Naive thymus-derived CD8-positive, alpha-beta T cell (primary cell): ENCODE measurements around the gene CCN2. TPM values are rescaled to one million over a fixed set of nuclear protein-coding genes. Genes with fewer than 3 reads are reported as not detected.

Experiments
- ATAC-seq, 2 donors: fragments of 150-1000 bp; cut with Tn5 transposase in 1 of 2; sonication (Bioruptor Pico), chemical (Tn5 transposase) in 1 of 2; 1 replicate in 1 of 2; 2 replicates in 1 of 2; pipeline ENCODE4 v1.10.0; 2021; ENCODE audit warnings: mild to moderate bottlenecking in 2 of 2, moderate library complexity in 2 of 2
- POLR2A ChIA-PET: fragments of 350-600 bp; sonication (Branson Sonifier 250); formaldehyde crosslinking; loops from one replicate; lab custom pipeline; 2021; ENCODE audit warnings: antibody characterized with exemption; lab: Charles Lee
- DNase-seq, 10 donors: peaks; one replicate each; pipeline versions ENCODE4 v3.0.0 to v3.0.0-alpha.2; 2020 to 2022
- H3K27ac Mint-ChIP-seq, 10 donors: one replicate each; pipeline ENCODE4 v1.8.0; 2020 to 2022; ENCODE audit warnings: mild to moderate bottlenecking in 10 of 10, mixed read lengths in 10 of 10, moderate library complexity in 4 of 10, inconsistent platforms in 1 of 10
- H3K27me3 Mint-ChIP-seq, 5 donors: one replicate each; pipeline ENCODE4 v1.8.0; 2021 to 2022; ENCODE audit warnings: mixed read lengths in 5 of 5
- H3K36me3 Mint-ChIP-seq, 3 donors: one replicate each; pipeline ENCODE4 v1.8.0; 2020 to 2022; ENCODE audit warnings: mixed read lengths in 3 of 3, mild to moderate bottlenecking in 2 of 3, inconsistent platforms in 1 of 3
- H3K4me1 Mint-ChIP-seq, 4 donors: one replicate each; pipeline ENCODE4 v1.8.0; 2021 to 2022; ENCODE audit warnings: mixed read lengths in 4 of 4
- H3K4me3 Mint-ChIP-seq, 10 donors: one replicate each; pipeline ENCODE4 v1.8.0; 2020 to 2022; ENCODE audit warnings: mild to moderate bottlenecking in 10 of 10, mixed read lengths in 10 of 10, moderate library complexity in 6 of 10, inconsistent platforms in 1 of 10
- H3K9me3 Mint-ChIP-seq, 9 donors: one replicate each; pipeline ENCODE4 v1.8.0; 2020 to 2022; ENCODE audit warnings: mixed read lengths in 9 of 9, mild to moderate bottlenecking in 3 of 9, inconsistent platforms in 1 of 9, moderate library complexity in 1 of 9
- polyA plus RNA-seq, 3 donors: library from polyadenylated mRNA; unstranded; fragments of 300-500 nt; fragmentation: Illumina TruSeq; gene quantifications; one replicate each; pipeline ENCODE4 v1.2.3, GENCODE V29; 2021
- total RNA-seq, 8 experiments: library from RNA in 2 of 8; stranded (reverse) in 2 of 8; gene quantifications; one replicate each; pipeline ENCODE4 v1.2.3 and lab custom pipeline; 2021 to 2026

The CCN2 gene, protein sequence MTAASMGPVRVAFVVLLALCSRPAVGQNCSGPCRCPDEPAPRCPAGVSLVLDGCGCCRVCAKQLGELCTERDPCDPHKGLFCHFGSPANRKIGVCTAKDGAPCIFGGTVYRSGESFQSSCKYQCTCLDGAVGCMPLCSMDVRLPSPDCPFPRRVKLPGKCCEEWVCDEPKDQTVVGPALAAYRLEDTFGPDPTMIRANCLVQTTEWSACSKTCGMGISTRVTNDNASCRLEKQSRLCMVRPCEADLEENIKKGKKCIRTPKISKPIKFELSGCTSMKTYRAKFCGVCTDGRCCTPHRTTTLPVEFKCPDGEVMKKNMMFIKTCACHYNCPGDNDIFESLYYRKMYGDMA
- total RNA-seq (under 1 TPM in 1 of 2 experiments, not detected in 1; 0.41 TPM), polyA plus RNA-seq (not detected), total RNA-seq (lab: John Stamatoyannopoulos, UW) (0 to 0.09 (median 0) reads per million in 6 experiments)

DNA sequence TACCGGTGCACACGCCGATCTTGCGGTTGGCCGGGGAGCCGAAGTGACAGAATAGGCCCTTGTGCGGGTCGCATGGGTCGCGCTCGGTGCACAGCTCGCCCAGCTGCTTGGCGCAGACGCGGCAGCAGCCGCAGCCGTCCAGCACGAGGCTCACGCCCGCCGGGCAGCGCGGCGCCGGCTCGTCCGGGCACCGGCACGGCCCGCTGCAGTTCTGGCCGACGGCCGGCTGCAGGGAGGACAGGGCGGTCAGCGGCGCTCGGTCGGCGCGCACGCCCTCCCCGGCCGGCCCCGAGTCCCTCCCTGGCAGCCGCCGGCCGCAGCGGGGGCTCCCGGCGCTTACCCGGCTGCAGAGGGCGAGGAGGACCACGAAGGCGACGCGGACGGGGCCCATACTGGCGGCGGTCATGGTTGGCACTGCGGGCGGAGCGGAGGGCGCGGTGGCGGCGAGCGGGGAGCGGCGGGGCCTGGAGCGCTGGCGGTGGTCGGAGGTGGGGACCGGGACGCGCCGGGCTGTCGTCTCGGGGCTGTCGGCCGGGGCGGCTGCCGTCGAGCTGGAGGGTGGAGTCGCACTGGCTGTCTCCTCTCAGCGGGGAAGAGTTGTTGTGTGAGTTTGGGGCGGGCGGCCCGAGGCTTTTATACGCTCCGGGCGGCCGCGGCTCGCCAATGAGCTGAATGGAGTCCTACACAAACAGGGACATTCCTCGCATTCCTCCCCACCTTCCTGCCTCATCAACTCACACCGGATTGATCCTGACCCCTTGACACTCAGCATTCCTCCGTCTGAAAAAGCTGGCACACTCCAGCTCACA is at the start of gene CCN2:
CCN2 (minus strand) TSS at position 606 of the 809 bp plus-strand sequence; CDS start at position 406, 200 bp downstream.
- H3K4me1 Mint-ChIP-seq = peaks cover 7 to 14% (median 10%) of the 10 kb centered on the region in 4 donors
- POLR2A ChIA-PET = no interaction called here
- H3K36me3 Mint-ChIP-seq = peaks cover 0 to 2% (median 2%) of the 10 kb centered on the region in 3 donors
- H3K9me3 Mint-ChIP-seq = no peaks in the 10 kb centered on the region
- ATAC-seq (peak; percentile 34 to 57), DNase-seq (no peak)
- peak within 1 kb of the TSS; percentile 74 to 89 (median 85) for H3K4me3 Mint-ChIP-seq
- peak within 1 kb of the TSS in 1 of 10 donors; percentile 86 for H3K27ac Mint-ChIP-seq
- H3K27me3 Mint-ChIP-seq = peaks cover 45 to 96% (median 67%) of the 10 kb centered on the region in 5 donors

DNA sequence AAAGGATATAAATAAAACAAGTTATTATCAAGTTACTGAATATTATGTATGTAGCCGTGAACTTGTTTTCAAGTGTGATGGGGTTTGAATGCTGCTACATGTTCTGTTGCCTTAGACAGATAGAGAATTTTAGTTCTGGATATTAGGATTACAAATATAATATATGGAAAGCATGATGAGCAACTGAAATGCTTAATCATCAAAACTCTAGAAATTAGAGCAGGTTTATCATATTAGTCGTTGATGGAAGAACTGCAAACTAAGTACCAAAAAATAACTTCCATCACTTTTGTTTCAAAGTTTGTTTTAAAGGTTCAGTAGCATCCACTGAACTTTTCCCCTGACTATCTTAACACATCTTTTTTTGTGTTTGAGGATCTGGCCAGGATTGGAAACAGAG is 49.1 kb upstream of the CCN2 start:
- Mint-ChIP-seq H3K36me3 (no peaks in the 10 kb centered on the region), H3K9me3 (peaks cover 0 to 13% (median 7%) of the 10 kb centered on the region in 9 donors), H3K4me1 (peaks cover 0 to 4% (median 0%) of the 10 kb centered on the region in 4 donors), H3K27me3 (peaks cover 0 to 2% (median under 1%) of the 10 kb centered on the region in 5 donors), H3K4me3 (no peak overlapping the region), H3K27ac (no peak overlapping the region)
- ATAC-seq = no peak
- POLR2A ChIA-PET = no interaction called here
- no peak for DNase-seq

DNA sequence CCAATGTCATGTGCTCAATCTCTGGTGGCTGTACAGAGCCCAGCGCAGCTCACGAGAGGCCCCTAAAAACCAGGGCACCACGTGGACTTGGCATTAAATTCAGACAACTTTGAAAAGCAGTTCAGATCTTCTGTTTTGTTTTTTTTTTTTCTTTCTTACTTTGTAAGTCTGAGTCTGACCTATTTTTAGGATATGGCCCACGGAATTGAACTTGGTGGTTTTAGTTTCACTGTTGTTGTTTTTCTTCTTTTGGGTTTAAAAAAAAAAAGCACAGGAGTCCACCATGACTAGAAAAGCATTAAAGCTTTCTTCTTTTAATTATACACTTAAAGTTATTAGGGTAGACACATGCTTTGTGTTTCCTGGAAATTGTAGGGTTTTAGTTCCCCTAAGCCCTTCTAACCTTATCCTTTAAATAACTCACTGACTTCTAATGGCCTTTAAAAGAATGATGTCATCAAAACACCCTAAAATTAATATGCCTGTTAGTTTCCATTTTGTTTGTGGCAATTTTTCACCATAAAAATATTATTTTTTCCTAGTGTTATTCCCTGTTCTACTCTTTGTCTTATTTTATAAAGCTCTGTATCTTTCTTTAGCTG is 48.5 kb upstream of the CCN2 start:
- Mint-ChIP-seq H3K36me3 (no peaks in the 10 kb centered on the region), H3K27me3 (peaks cover 0 to 3% (median 0%) of the 10 kb centered on the region in 5 donors), H3K9me3 (peaks cover 0 to 13% (median 7%) of the 10 kb centered on the region in 9 donors), H3K4me1 (peaks cover 0 to 4% (median 0%) of the 10 kb centered on the region in 4 donors), H3K27ac (no peak overlapping the region), H3K4me3 (no peak overlapping the region)
- ATAC-seq = no peak
- no peak for DNase-seq
- POLR2A ChIA-PET = no interaction called here

DNA sequence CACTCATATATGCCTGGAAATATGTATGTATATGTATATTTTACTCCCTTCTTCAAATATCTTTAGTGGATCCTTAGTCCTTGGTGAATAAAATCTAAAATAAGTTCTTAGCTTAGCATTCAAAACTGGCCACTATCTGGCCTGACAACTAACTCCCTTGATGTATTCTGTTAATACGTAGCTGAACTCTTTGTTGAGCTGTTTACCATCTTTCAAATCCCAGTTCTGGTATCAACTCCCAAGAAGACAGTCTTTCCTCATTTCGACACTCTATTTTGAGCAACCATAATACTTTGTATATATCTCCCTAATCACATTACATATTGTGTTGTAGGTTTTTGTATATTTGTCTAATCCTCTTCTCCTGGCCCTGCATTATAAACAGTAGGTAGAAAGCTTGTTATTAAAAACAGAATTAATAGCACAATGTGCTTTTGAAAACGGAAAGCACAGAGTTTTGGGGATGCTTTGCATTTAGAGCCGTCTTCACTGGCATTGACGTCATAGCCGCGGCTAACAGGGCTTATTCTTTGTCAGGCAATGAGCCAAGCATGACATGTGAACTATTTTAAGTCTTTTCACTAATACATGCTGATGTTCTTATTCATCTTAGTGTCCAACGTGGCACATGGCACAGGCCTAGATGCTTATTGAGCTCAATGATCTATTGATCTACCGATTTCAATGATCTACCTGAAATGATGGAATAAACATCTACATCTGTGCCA is 47.2 kb upstream of the CCN2 start:
- peaks cover 0 to 3% (median 0%) of the 10 kb centered on the region in 5 donors for H3K27me3 Mint-ChIP-seq
- no peaks in the 10 kb centered on the region for H3K36me3 Mint-ChIP-seq
- ATAC-seq = no peak
- no peak overlapping the region for H3K27ac Mint-ChIP-seq
- no peak for DNase-seq
- POLR2A ChIA-PET = no interaction called here
- peaks cover 0 to 4% (median 0%) of the 10 kb centered on the region in 4 donors for H3K4me1 Mint-ChIP-seq
- peaks cover 0 to 8% (median 1%) of the 10 kb centered on the region in 9 donors for H3K9me3 Mint-ChIP-seq
- no peak overlapping the region for H3K4me3 Mint-ChIP-seq

DNA sequence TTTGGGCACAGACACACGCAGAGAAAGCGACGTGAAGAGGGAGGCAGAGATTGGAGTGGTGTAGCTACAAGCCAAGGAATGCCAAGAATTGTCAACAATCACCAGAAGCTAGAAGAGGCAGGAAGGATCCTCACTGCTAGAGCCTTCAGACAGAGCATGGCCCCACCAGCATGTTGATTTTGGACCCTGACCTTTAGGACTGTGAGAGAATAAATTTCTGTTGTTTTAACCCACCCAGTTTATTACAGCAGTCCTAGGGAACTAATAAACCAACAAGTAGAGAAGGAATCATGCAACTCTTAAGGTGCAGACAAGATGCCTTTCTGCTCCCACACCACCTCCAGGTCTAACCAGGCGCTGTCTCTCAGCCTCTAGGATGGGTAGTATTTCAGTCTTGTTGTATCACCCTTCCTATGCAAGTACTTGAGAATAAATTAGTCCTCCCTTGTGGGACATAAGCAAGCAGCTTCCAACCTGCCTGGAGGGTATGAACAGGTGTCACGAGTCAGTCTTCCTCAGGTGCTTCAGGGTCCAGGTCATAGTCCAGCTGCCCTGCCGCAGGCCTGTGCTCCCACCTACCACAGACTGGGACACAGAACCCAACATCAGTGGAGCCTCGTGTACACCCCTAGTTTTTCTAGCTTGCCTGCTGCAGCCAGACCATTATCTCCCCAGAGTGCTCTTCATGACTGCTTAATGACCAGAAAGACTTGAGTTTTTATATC is 46.4 kb upstream of the CCN2 start:
- ATAC-seq (no peak), DNase-seq (no peak)
- POLR2A ChIA-PET = no interaction called here
- no peak overlapping the region for H3K27ac Mint-ChIP-seq
- no peak overlapping the region for H3K4me3 Mint-ChIP-seq
- no peaks in the 10 kb centered on the region for H3K36me3 Mint-ChIP-seq
- peaks cover 0 to 4% (median 0%) of the 10 kb centered on the region in 4 donors for H3K4me1 Mint-ChIP-seq
- H3K9me3 Mint-ChIP-seq = peaks cover 0 to 8% (median 0%) of the 10 kb centered on the region in 9 donors
- peaks cover 0 to 3% (median 0%) of the 10 kb centered on the region in 5 donors for H3K27me3 Mint-ChIP-seq

DNA sequence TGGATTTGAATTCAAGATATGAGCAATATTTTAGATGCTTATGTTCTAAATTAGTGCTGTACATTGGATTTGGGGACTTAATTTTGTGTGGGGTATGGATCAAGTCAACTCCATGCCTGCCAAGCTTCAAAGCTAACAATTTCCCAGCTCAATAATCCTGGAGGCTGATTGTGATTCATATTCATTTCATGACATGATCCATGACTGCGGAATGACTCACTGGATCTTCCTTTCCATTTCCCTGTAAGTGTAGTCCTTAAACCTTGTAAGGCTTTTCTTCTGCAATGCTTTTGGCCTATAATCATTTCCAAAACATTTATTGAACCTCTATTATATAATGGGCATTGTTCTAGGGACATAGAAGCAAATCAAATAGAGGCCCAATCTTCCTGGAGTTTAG is 44.7 kb upstream of the CCN2 start:
- peaks cover 0 to 5% (median 0%) of the 10 kb centered on the region in 9 donors for H3K9me3 Mint-ChIP-seq
- no peaks in the 10 kb centered on the region for H3K36me3 Mint-ChIP-seq
- POLR2A ChIA-PET = no interaction called here
- no peak overlapping the region for H3K27ac Mint-ChIP-seq
- H3K4me1 Mint-ChIP-seq = peaks cover 0 to 4% (median 0%) of the 10 kb centered on the region in 4 donors
- DNase-seq (no peak), ATAC-seq (no peak)
- H3K4me3 Mint-ChIP-seq = no peak overlapping the region
- peaks cover 0 to 5% (median 0%) of the 10 kb centered on the region in 5 donors for H3K27me3 Mint-ChIP-seq

DNA sequence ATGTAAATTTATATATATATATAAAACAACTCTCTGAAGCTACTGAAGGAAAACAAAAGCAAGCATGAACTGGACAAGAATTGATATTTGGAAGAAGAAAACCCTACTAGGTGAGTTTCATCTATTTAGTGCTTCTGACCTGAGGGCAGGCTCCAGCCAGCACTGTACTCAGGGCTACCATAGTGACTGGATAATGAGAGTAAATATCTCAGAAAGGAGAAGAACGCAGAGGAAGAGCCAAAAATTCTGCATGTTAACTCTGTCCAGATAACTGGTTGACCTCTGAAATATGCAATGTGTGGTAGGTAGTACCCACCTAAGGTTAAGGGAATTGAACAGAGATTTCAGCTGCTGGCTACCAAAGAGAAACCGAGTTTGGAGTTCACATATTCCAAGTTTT is 41.4 kb upstream of the CCN2 start:
- H3K4me1 Mint-ChIP-seq = no peaks in the 10 kb centered on the region
- H3K9me3 Mint-ChIP-seq = peaks cover 0 to 7% (median 0%) of the 10 kb centered on the region in 9 donors
- H3K4me3 Mint-ChIP-seq = no peak overlapping the region
- no peaks in the 10 kb centered on the region for H3K36me3 Mint-ChIP-seq
- no peak for DNase-seq
- ATAC-seq = no peak
- peaks cover 0 to 3% (median 0%) of the 10 kb centered on the region in 5 donors for H3K27me3 Mint-ChIP-seq
- POLR2A ChIA-PET = no interaction called here
- no peak overlapping the region for H3K27ac Mint-ChIP-seq

DNA sequence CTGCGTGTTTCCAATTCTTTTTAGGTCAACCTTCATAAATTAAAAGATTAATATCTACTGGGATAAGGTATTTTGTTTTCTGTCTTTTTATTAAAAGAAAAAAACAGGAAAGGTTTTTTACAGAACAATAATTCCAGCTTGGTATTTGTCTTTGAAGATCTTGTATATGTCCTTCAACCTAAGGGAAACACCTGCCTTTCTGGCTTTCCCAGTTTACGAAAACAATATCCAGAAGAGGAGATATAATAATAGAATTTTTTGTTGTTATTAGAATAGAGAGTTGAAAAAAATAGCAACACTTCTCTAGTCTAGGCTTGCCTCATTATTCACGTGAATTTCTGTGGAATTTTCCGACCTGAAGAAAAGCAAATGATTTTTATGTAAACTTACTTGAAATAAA is 37.9 kb upstream of the CCN2 start:
- Mint-ChIP-seq H3K4me3 (no peak overlapping the region), H3K9me3 (peaks cover 0 to 9% (median 0%) of the 10 kb centered on the region in 9 donors), H3K27me3 (peaks cover 0 to 4% (median 2%) of the 10 kb centered on the region in 5 donors), H3K36me3 (no peaks in the 10 kb centered on the region), H3K27ac (no peak overlapping the region), H3K4me1 (no peaks in the 10 kb centered on the region)
- ATAC-seq (no peak), DNase-seq (no peak)
- POLR2A ChIA-PET = no interaction called here

DNA sequence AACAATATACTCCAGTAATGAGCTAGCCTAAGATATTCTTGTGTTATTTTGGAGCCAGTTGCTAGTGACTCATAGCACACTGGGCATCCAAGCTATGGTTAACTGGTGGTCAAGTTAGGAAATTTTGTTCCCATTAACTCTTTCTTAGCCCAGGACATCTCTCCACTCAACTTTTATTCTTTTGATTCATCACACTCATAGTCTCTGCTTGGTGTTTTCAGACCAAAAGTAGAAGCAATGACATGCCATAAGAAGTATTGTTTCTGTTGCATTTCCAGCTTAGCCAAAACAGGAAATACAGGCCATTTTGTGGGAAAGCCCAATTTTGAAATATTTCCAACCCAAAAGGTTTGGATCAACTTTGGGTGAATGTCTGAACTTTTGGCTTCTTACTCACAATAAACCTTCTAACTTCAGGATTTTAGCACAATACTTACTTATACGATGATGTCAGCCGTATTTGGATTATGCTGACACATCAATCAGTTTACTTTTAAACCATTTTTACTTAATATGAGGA is 31.6 kb upstream of the CCN2 start:
- DNase-seq = no peak
- no peaks in the 10 kb centered on the region for H3K36me3 Mint-ChIP-seq
- POLR2A ChIA-PET = no interaction called here
- H3K4me3 Mint-ChIP-seq = no peak overlapping the region
- no peaks in the 10 kb centered on the region for H3K4me1 Mint-ChIP-seq
- no peak for ATAC-seq
- peaks cover 0 to 4% (median 0%) of the 10 kb centered on the region in 9 donors for H3K9me3 Mint-ChIP-seq
- no peak overlapping the region for H3K27ac Mint-ChIP-seq
- peaks cover 0 to 5% (median 4%) of the 10 kb centered on the region in 5 donors for H3K27me3 Mint-ChIP-seq

DNA sequence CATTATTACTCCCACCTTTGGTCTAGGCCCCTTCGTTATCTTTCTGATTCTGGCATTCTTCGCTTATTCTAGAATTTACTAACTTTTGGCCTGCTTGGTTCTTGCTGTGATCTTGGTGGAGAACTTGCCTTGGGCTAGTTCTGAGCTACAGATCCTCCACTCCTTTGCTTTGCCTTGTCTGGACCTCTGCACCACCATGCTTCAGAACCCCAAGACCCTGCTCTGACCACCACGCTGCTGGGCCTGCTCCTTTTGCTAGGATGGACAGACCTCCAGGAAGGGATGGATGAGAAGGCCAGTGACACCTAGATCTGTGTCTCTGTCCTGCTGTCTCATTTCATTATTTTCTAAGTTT is 30.4 kb upstream of the CCN2 start:
- ATAC-seq = no peak
- H3K4me1 Mint-ChIP-seq = no peaks in the 10 kb centered on the region
- POLR2A ChIA-PET = no interaction called here

DNA sequence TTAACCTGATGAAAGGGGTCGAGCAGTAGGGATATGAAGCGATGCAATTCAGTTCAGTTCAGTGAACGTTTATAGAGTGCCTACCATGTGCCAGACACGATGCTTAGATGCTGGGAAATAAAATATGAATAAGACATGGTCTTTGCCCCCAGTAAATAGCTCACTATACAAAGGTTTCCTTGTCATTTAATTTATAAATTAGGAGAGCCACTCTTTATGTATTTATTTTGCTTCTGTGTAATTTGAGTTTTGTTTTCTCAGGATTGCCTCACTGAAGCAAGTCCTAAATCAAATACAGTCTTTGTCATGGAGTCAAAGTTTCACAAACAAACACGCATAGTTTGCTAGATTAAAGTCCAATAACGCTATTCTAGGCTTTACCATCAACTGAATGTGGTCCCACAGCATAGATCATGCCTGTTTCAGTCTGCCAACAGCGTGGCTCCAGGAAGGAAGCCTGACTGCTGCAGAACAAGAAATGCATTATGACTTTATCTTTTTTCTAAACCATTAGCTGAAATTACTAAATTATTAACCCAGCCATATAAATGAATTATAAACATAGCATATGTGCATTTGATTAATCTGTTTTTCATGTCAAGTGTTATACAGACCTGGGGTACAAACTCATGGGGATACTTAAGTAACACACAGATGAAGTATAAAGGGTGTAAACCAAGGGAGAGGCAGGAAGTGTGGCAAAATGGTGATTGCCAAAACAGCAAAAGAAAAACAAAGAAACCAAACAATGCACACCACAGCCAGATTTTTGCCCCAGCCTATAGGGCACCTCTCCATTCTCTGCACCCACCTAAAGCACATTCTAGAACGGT is 29.8 kb upstream of the CCN2 start:
- Mint-ChIP-seq H3K27me3 (peaks cover 2 to 4% (median 3%) of the 10 kb centered on the region in 5 donors), H3K4me3 (no peak overlapping the region), H3K9me3 (no peaks in the 10 kb centered on the region), H3K4me1 (no peaks in the 10 kb centered on the region), H3K27ac (no peak overlapping the region), H3K36me3 (no peaks in the 10 kb centered on the region)
- DNase-seq (no peak), ATAC-seq (no peak)
- POLR2A ChIA-PET = no interaction called here

More for the DNA sequence above, 30.4 kb upstream of the CCN2 start:
- Mint-ChIP-seq H3K4me3 (no peak overlapping the region), H3K36me3 (no peaks in the 10 kb centered on the region), H3K27ac (no peak overlapping the region), H3K27me3 (peaks cover 0 to 4% (median 3%) of the 10 kb centered on the region in 5 donors), H3K9me3 (no peaks in the 10 kb centered on the region)
- DNase-seq = no peak
